GM21381 (cell line): Measurements from ENCODE around the gene TXNIP.

ENCODE experiments used
- ATAC-seq: cut with Tn5 transposase; IDR thresholded peaks from one replicate; pipeline ENCODE4 v1.9.1; 2021; ENCODE audit warnings: mild to moderate bottlenecking, moderate library complexity; ENCODE audit not compliant: unreplicated experiment

Gene TXNIP

GRCh38 chr1:146012703-146013558 lies 16.6 kb upstream of the TXNIP start:
- no peak for ATAC-seq

GRCh38 chr1:146010126-146010738 lies 13.9 kb upstream of the TXNIP start:
- ATAC-seq, result no peak

GRCh38 chr1:146007489-146008133 lies 11.2 kb upstream of the TXNIP start:
- no peak for ATAC-seq

- no peak for ATAC-seq
These were observed 5.3 kb upstream of the TXNIP start for GRCh38 chr1:146001709-146002108.

GRCh38 chr1:145999321-146000024 lies 3.1 kb upstream of the TXNIP start:
- ATAC-seq, result no peak

- no peak for ATAC-seq
These were observed 1.3 kb upstream of the TXNIP start for GRCh38 chr1:145997718-145998023.

GRCh38 chr1:145997016-145997717 lies 788 bp upstream of the TXNIP start:
- ATAC-seq, result peak; percentile 23

- no peak for ATAC-seq
These were observed 381 bp downstream of the TXNIP start for GRCh38 chr1:145995964-145996432.

- no peak for ATAC-seq
These were observed 1.1 kb downstream of the TXNIP start for GRCh38 chr1:145995148-145995881.

GRCh38 chr1:145994391-145995120 lies 1.8 kb downstream of the TXNIP start:
- no peak for ATAC-seq

GRCh38 chr1:145993618-145994390 lies 2.6 kb downstream of the TXNIP start:
- no peak for ATAC-seq

GRCh38 chr1:145992958-145993617 lies 3.3 kb downstream of the TXNIP start:
- no peak for ATAC-seq

- ATAC-seq, result no peak
These were observed 3.9 kb downstream of the TXNIP start for GRCh38 chr1:145992502-145992936.

GRCh38 chr1:145991735-145992412 lies 4.5 kb downstream of the TXNIP start:
- ATAC-seq, result no peak

GRCh38 chr1:145990249-145990855 lies 6.0 kb downstream of the TXNIP start:
- no peak for ATAC-seq

- no peak for ATAC-seq
These were observed 7.6 kb downstream of the TXNIP start for GRCh38 chr1:145988773-145989172.

GRCh38 chr1:145987926-145988325 lies 8.5 kb downstream of the TXNIP start:
- no peak for ATAC-seq
